ENCODE measurements around the gene HDGF.

Gene HDGF

GRCh38 chr1:156693848-156694689 lies 57.4 kb downstream of the HDGF start:
- no peak for DNase-seq

- DNase-seq, result no peak
These were observed 58.3 kb downstream of the HDGF start for GRCh38 chr1:156692925-156693847.

GRCh38 chr1:156692441-156692924 lies 59.0 kb downstream of the HDGF start:
- DNase-seq, result no peak

Data from stimulated activated CD4-positive, alpha-beta T cell treated with anti-CD3 and anti-CD28 coated beads, Interleukin-2, amount 100 ng/mL, for 48 hours (primary cell).